ENCODE measurements around the gene SYT2.

Gene SYT2

DNA sequence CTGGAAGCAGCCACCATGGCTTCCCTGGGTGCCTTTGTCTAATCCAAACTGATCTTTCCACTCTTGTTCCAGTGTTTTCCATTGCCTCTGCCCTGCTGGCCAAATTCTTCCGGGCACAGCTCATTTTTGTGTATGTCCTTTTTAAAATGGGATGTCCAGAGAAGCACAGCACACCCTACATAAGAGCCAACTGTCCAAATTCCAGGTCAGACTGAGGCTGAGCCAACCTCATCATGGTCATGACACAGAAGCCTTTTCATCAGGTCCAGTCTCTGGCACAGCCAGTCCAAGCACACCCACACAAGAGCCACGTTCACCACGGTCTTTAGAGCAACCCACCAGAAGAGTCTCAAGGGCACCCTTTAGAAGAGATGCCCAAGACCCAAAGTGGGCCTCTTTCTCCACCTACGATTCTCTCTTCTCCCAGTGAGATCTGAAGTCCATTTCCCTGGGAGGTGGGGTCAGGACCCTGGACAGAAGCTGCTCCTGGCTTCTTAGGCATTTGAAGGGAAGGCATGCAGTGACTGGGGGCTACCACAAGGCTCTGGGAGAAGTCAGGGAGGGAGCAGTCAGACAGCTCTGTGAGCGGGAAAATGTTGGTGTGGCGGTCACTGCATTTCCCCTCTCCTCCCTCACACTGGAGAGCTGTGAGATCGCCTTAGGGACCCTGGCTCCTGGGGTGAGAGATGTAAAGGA is 53.2 kb downstream of the SYT2 start:
- TF ChIP-seq SPI1 (IDR thresholded peaks at IDR 0.05; ENCODE audit: low read depth, low read length) (no peak), PAX5 (IDR thresholded peaks at IDR 0.05; ENCODE audit: insufficient read depth, low read length, severe bottlenecking) (no peak), POLR2A (IDR thresholded peaks at IDR 0.05; ENCODE audit: low read depth, low read length) (no peak), POLR2AphosphoS5 (IDR thresholded peaks at IDR 0.05; ENCODE audit: low read depth, low read length) (no peak), TAF1 (IDR thresholded peaks at IDR 0.05; ENCODE audit: low read depth, low read length) (no peak), POU2F2 (IDR thresholded peaks at IDR 0.05; ENCODE audit: low read depth, low read length) (no peak)
- DNase-seq (ENCODE audit: insufficient read length, low spot score) (no peak), FAIRE-seq (no peak)

DNA sequence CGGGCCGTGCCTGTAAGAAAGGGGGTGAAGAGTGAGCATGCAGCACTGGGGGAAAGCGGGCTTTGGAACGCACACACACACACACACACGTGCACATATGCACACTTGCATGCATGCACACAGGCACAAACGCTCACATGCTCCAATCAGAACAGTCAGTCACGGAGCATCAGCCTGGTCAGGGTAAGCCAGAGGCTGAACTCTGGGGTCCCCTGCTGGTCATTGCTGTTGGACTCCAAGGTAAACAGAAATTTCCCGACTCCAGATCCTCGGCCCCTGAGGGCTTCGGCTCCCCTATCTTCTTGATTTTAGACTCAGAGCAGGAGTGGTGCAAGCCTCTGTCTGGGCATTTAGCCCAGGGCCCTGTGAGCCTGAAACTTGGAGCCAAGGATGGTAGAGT is 54.2 kb downstream of the SYT2 start:
- DNase-seq (ENCODE audit: insufficient read length, low spot score): no peak
- no peak for TF ChIP-seq PAX5 (IDR thresholded peaks at IDR 0.05; ENCODE audit: insufficient read depth, low read length, severe bottlenecking)
- no peak for TF ChIP-seq POLR2A (IDR thresholded peaks at IDR 0.05; ENCODE audit: low read depth, low read length)
- TF ChIP-seq POU2F2 (IDR thresholded peaks at IDR 0.05; ENCODE audit: low read depth, low read length): no peak
- FAIRE-seq: no peak

DNA sequence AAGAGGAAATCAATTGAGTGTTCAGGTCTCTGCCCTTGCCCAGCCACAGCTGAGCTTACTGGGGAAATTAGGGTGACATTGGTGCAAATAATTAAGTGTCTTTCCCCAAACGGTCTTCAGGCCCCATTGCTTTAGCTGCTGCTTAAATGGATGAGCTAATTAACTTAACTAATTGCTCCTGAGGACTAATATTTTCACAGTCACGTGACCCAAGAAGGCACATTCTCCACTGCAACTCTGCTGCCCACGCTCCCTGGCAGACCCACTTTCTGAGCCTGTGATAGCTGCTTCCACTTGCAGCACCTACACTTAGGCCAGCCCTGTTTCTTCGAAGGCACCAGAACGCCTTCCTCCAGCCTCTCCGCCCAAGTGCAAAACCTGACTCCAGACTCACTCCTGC is 56.2 kb downstream of the SYT2 start:
- FAIRE-seq: no peak
- TF ChIP-seq SPI1 (IDR thresholded peaks at IDR 0.05; ENCODE audit: low read depth, low read length) (no peak), POLR2A (IDR thresholded peaks at IDR 0.05; ENCODE audit: low read depth, low read length) (no peak), POLR2AphosphoS5 (IDR thresholded peaks at IDR 0.05; ENCODE audit: low read depth, low read length) (no peak), POU2F2 (IDR thresholded peaks at IDR 0.05; ENCODE audit: low read depth, low read length) (no peak), PAX5 (IDR thresholded peaks at IDR 0.05; ENCODE audit: insufficient read depth, low read length, severe bottlenecking) (no peak), TAF1 (IDR thresholded peaks at IDR 0.05; ENCODE audit: low read depth, low read length) (no peak)
- DNase-seq (ENCODE audit: insufficient read length, low spot score): no peak

DNA sequence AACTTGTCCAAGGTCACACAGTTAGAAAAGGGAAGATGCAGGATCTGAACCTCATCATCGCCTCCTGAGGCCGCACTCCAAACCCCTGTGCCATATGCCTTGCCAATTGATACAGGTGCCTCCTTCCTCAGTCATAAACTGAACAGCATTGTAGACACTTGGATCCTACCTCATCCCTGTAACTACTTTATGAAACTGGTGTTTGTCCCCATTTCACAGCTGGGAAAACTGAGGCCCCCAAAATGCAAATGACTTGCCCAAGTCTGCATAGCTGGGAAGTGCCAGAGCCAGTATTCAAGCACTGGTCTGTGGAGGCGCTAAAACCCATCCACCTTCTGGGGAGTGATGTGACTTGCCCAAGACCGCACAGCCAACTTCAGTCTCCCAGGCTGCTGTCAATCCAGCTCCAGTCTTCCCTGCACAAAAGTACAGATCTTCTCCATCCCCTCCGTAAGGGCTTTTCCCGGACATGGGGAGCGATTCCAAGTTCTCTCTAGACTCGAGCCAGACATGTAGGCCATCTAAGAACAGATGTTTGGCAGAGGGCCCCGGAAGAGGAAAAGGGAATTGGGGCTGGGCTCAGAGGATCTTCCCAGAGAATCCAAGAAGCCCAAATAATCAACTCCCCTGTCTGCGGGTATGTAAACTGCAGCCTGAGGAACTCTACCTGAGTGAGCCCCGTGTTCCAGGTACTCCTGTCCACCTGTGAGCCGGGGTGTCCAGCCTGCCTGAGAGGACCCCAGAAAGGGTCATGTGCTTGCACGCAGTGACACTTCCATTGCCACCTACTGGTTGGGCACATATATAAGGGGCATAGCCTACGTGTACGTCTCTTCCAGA is 60.5 kb downstream of the SYT2 start:
- TF ChIP-seq TAF1 (IDR thresholded peaks at IDR 0.05; ENCODE audit: low read depth, low read length) (no peak), POLR2A (IDR thresholded peaks at IDR 0.05; ENCODE audit: low read depth, low read length) (no peak), POLR2AphosphoS5 (IDR thresholded peaks at IDR 0.05; ENCODE audit: low read depth, low read length) (no peak), SPI1 (IDR thresholded peaks at IDR 0.05; ENCODE audit: low read depth, low read length) (no peak), PAX5 (IDR thresholded peaks at IDR 0.05; ENCODE audit: insufficient read depth, low read length, severe bottlenecking) (no peak), POU2F2 (IDR thresholded peaks at IDR 0.05; ENCODE audit: low read depth, low read length) (no peak)
- DNase-seq (ENCODE audit: insufficient read length, low spot score) (no peak), FAIRE-seq (no peak)

DNA sequence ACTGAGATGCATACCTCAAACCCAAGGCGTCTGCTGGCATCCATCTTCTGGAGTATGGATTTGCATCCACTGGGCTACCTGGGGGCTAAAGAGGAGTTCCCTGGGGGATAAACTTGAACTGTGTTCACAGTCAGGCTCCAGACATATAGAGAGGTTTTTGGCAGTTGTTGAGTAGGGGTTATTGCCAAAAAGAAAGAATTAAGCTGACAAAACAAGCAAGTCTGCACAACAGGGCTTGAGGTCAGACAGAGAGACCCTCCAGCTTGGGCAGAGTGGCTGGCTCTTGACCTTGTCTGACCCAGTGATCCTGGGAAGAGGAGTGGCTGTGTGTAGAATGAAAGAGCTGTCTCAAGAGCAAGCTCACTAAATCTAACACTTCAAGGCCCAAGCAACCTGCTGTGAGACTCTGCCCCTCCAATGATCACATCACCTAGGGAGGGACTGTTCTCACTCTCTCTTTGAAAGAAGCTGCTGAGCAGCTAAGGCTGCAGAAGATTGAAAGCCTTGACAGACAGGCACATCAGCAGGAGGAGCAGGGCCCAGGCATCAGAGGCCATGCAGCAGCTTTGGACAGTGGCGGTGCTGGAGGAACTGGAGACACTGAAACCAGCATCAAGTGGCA is 61.5 kb downstream of the SYT2 start:
- TF ChIP-seq SPI1 (IDR thresholded peaks at IDR 0.05; ENCODE audit: low read depth, low read length) (no peak), POLR2AphosphoS5 (IDR thresholded peaks at IDR 0.05; ENCODE audit: low read depth, low read length) (no peak), PAX5 (IDR thresholded peaks at IDR 0.05; ENCODE audit: insufficient read depth, low read length, severe bottlenecking) (no peak), POLR2A (IDR thresholded peaks at IDR 0.05; ENCODE audit: low read depth, low read length) (no peak), POU2F2 (IDR thresholded peaks at IDR 0.05; ENCODE audit: low read depth, low read length) (no peak)
- no peak for FAIRE-seq
- no peak for DNase-seq (ENCODE audit: insufficient read length, low spot score)

DNA sequence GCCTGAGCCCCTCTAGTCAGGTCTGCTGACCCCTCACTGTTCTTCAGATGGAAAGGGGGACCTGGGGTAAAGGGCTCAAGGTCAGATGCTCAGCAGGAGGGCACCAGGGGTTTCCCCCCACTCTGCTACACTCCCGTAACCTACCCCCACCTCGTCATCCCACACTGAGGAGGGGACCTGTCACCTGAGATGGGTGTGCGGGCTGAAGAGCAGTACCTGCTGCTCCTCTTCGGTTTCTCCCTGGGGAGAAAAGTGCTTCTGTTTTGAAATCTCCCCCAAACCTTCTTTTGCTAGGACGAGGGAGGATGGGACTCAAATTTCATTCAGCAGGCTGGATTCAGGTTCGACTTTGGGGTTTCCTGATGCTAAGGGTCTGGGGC is 65.2 kb downstream of the SYT2 start:
- DNase-seq (ENCODE audit: insufficient read length, low spot score) (no peak), FAIRE-seq (no peak)
- no peak for TF ChIP-seq TAF1 (IDR thresholded peaks at IDR 0.05; ENCODE audit: low read depth, low read length)
- TF ChIP-seq POLR2AphosphoS5 (IDR thresholded peaks at IDR 0.05; ENCODE audit: low read depth, low read length): no peak
- TF ChIP-seq PAX5 (IDR thresholded peaks at IDR 0.05; ENCODE audit: insufficient read depth, low read length, severe bottlenecking): no peak
- no peak for TF ChIP-seq POU2F2 (IDR thresholded peaks at IDR 0.05; ENCODE audit: low read depth, low read length)
- TF ChIP-seq SPI1 (IDR thresholded peaks at IDR 0.05; ENCODE audit: low read depth, low read length): no peak
- no peak for TF ChIP-seq POLR2A (IDR thresholded peaks at IDR 0.05; ENCODE audit: low read depth, low read length)

DNA sequence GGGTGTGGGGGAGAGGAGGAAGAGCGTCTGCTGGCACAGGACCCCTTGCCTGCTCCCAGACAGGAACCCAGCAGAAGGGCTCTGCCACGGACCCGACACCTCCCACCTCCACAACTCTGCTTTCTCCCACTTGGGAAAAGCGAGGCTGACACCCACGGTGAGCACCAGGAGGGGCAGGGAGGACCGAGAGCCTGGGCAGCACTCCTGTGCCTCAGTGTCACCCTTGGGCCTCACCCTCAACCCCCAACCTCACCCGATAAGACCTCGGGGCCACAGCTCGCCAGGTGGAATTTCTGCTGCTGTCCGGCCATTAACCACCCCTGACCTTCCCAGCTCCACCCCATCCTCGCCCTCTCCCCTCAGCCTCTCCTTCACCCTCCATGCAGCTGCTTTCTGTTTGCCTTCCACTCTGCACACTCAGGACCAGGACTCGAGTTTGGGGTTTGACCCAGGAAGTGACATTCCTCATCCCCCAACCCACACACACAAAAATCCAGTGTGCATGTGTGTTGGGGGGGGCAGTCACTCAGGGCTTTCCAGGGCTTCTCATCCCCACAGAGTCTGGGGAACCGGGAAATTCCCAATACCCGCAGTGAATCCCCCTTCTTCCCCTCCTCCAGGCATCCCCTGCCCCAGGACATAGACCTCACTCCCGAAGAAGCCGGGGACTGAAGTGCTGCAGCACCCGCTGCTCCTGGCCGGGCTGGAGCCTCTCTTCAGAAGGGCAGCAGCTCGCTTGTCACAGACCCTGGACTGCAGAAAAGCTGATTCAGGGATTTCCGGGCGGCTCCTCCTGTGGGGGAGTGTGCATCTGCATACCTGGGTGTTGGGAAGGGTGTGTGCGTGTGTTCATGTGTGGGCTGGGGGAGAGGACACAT is 65.8 kb downstream of the SYT2 start:
- TF ChIP-seq TAF1 (IDR thresholded peaks at IDR 0.05; ENCODE audit: low read depth, low read length): no peak
- no peak for TF ChIP-seq SPI1 (IDR thresholded peaks at IDR 0.05; ENCODE audit: low read depth, low read length)
- TF ChIP-seq POU2F2 (IDR thresholded peaks at IDR 0.05; ENCODE audit: low read depth, low read length): no peak
- TF ChIP-seq PAX5 (IDR thresholded peaks at IDR 0.05; ENCODE audit: insufficient read depth, low read length, severe bottlenecking): no peak
- TF ChIP-seq POLR2AphosphoS5 (IDR thresholded peaks at IDR 0.05; ENCODE audit: low read depth, low read length): no peak
- no peak for TF ChIP-seq POLR2A (IDR thresholded peaks at IDR 0.05; ENCODE audit: low read depth, low read length)
- FAIRE-seq: no peak

DNA sequence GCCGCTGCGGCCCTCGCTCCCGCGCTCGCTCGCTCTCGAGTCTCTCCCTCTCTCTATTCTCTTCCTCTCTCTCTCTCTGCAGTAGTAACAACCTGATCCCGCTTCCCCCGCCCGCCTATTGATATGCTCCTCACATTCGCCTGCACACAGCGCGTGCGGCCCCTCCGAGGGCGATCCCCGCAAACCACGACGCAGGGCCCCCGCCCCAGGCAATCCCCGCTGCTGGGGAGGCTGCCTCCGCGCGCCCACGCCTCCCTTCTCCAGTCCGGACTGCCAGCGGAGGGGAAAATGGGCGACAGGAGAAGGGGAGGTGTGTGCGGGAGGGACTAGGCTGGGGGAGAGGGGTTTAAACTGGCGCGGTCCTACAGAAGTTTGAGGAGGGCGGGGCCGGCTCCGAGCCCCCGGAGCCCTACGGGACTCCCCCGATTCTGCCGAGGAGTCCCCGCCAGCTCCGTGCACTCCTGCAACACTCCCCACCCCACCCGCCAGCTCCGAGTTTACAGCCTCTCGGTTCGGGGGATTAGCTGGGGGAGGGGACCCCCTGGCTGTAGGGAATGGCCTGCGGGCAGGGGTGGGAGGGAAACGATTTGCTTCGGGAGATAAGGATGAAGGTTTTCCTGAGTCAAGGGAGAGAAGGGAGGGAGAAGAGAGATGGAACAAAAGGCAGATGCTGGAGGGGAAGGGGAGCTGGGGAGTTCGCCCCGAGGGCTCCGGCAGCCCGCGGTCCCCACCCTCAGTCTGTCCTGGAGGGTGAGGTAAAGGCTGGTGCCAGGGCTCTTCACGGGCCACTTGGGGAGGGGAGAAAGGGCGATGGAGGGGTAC is 66.6 kb downstream of the SYT2 start:
- FAIRE-seq (no peak), DNase-seq (ENCODE audit: insufficient read length, low spot score) (no peak)
- TF ChIP-seq POU2F2 (IDR thresholded peaks at IDR 0.05; ENCODE audit: low read depth, low read length) (no peak), SPI1 (IDR thresholded peaks at IDR 0.05; ENCODE audit: low read depth, low read length) (no peak), POLR2AphosphoS5 (IDR thresholded peaks at IDR 0.05; ENCODE audit: low read depth, low read length) (no peak), TAF1 (IDR thresholded peaks at IDR 0.05; ENCODE audit: low read depth, low read length) (no peak), PAX5 (IDR thresholded peaks at IDR 0.05; ENCODE audit: insufficient read depth, low read length, severe bottlenecking) (no peak), POLR2A (IDR thresholded peaks at IDR 0.05; ENCODE audit: low read depth, low read length) (no peak)

More for the DNA sequence above, 65.8 kb downstream of the SYT2 start:
- DNase-seq (ENCODE audit: insufficient read length, low spot score): no peak

Data from GM12891 (cell line).